HuH-7 (cell line): Measurements from ENCODE around the gene RPL5.

Experiments used
- DNase-seq: peaks from one replicate; pipeline ENCODE4 v3.0.0; 2011; ENCODE audit warnings: low spot score

Gene RPL5

GRCh38 chr1:92820024-92820423 lies 11.8 kb upstream of the RPL5 start:
- DNase-seq, result no peak

GRCh38 chr1:92820551-92820950 lies 11.3 kb upstream of the RPL5 start:
- DNase-seq, result no peak

GRCh38 chr1:92822879-92823278 lies 9.0 kb upstream of the RPL5 start:
- no peak for DNase-seq

GRCh38 chr1:92826792-92827191 lies 5.0 kb upstream of the RPL5 start:
- DNase-seq, result no peak

- no peak for DNase-seq
These were observed 475 bp upstream of the RPL5 start for GRCh38 chr1:92831368-92831761.

GRCh38 chr1:92832537-92833114 lies 786 bp downstream of the RPL5 start:
- DNase-seq, result no peak

GRCh38 chr1:92833840-92834239 lies 2.0 kb downstream of the RPL5 start:
- no peak for DNase-seq

GRCh38 chr1:92834617-92835016 lies 2.8 kb downstream of the RPL5 start:
- DNase-seq, result no peak

- no peak for DNase-seq
These were observed 5.2 kb downstream of the RPL5 start for GRCh38 chr1:92837062-92837461.

- no peak for DNase-seq
These were observed 6.7 kb downstream of the RPL5 start for GRCh38 chr1:92838519-92838918.

GRCh38 chr1:92839442-92839841 lies 7.6 kb downstream of the RPL5 start:
- no peak for DNase-seq

- no peak for DNase-seq
These were observed 8.8 kb downstream of the RPL5 start for GRCh38 chr1:92840600-92840999.

GRCh38 chr1:92842082-92843045 lies 10.5 kb downstream of the RPL5 start:
- DNase-seq, result no peak

- DNase-seq, result no peak
These were observed 11.2 kb downstream of the RPL5 start for GRCh38 chr1:92843046-92843423.

- DNase-seq, result no peak
These were observed 11.9 kb downstream of the RPL5 start for GRCh38 chr1:92843429-92844352.

- DNase-seq, result no peak
These were observed 12.6 kb downstream of the RPL5 start for GRCh38 chr1:92844439-92844838.

GRCh38 chr1:92845908-92846307 lies 14.1 kb downstream of the RPL5 start:
- DNase-seq, result no peak

- no peak for DNase-seq
These were observed 16.4 kb downstream of the RPL5 start for GRCh38 chr1:92848201-92848600.

GRCh38 chr1:92850019-92850418 lies 18.2 kb downstream of the RPL5 start:
- no peak for DNase-seq

GRCh38 chr1:92851729-92852128 lies 19.9 kb downstream of the RPL5 start:
- no peak for DNase-seq

- DNase-seq, result no peak
These were observed 21.5 kb downstream of the RPL5 start for GRCh38 chr1:92853299-92853698.

- no peak for DNase-seq
These were observed 22.4 kb downstream of the RPL5 start for GRCh38 chr1:92854101-92854785.
